AG09309 (cell line): ENCODE results near the gene PRRG2.
A peak's percentile ranks its signal among the peaks of the same experiment; 100 is the strongest.

Source experiments
- DNase-seq: peaks from one replicate; pipeline ENCODE4 v3.0.0-alpha.2; 2010; ENCODE audit warnings: low read depth
- H3K4me3 ChIP-seq: 2 replicates; pipeline ENCODE4 v1.5.1; 2011; ENCODE audit warnings: mild to moderate bottlenecking, low read depth, low read length, moderate library complexity; ENCODE audit not compliant: control insufficient read depth
- TF ChIP-seq, protein P1 (sequence below): IDR thresholded peaks from 2 replicates; pipeline ENCODE4 v1.5.1; 2011; ENCODE audit warnings: mild to moderate bottlenecking, low read depth, low read length, inconsistent platforms; ENCODE audit not compliant: insufficient read depth, control insufficient read depth; ENCODE audit errors: missing control alignments

Gene PRRG2

DNA sequence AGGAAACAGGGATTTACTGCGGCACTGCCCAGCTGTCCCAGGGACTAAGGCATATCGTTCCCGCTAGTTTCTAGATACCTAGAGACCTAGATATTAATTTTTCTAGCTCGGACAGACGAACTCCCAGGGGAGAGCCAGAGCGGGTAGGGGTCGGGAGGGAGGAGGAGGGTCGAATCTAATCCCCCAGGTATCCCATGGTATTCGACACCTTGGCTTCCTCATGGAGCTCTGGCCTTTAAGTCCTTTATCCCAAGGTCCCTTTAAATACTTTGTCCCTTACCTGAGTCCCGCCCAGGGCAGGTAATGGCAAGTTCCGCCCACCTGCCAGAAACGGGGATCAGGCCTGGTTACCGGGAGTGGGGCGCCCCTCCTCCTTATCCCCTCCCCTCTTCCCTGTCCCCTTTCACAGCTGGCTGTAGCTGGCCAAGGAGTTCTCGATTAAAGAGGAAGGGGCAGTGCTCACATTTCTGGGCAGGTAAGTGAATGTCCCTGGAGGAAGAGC, at the start of gene PRRG2:
TSS of gene PRRG2 (plus strand) at position 310 of the 502 bp plus-strand sequence. CDS start 1,904 bp downstream, outside the sequence.
- no peak for DNase-seq
- TF ChIP-seq, protein P1, sequence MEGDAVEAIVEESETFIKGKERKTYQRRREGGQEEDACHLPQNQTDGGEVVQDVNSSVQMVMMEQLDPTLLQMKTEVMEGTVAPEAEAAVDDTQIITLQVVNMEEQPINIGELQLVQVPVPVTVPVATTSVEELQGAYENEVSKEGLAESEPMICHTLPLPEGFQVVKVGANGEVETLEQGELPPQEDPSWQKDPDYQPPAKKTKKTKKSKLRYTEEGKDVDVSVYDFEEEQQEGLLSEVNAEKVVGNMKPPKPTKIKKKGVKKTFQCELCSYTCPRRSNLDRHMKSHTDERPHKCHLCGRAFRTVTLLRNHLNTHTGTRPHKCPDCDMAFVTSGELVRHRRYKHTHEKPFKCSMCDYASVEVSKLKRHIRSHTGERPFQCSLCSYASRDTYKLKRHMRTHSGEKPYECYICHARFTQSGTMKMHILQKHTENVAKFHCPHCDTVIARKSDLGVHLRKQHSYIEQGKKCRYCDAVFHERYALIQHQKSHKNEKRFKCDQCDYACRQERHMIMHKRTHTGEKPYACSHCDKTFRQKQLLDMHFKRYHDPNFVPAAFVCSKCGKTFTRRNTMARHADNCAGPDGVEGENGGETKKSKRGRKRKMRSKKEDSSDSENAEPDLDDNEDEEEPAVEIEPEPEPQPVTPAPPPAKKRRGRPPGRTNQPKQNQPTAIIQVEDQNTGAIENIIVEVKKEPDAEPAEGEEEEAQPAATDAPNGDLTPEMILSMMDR = no peak
- peak within 1 kb of the TSS; percentile 77 for H3K4me3 ChIP-seq

DNA sequence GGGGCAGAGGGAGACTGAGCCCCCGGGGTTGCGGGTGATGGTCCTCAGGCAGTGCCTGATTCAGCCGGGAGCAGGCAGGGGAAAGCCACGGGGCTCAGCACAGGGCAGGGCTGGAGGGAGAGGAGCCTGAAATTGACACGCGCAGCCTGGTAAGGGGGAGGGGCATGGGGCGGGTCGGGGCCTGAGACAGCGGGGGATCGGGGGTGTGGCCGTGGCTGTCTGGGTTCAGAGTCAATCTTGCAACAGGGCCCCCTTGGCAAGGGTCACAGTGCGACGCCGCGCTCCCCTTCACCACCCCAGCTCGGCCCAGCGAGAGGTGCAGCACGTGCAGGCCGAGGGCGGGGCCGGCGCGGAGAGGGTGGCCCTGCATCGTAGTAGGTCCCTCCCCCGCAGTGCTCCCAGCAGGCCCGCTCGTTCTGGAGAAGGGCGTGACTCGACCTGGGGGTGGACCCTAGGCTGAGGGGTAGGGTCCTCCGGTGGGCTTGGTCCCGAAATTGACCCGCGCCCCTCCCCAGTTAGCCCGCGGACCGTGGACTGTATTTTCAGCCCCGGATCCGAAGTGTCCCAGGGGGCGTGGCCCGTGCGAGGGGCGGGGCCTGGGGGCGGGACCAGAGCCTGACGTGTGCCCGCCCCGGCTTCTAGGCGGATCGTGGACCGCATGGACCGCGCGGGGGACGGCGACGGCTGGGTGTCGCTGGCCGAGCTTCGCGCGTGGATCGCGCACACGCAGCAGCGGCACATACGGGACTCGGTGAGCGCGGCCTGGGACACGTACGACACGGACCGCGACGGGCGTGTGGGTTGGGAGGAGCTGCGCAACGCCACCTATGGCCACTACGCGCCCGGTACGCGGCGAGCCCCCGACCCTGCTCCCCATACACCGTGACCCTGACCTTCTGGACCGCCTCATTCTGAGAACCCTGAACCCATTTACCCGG, 47.3 kb upstream of the PRRG2 start:
- DNase-seq = no peak
- peak overlapping the region; percentile 11 for H3K4me3 ChIP-seq
- TF ChIP-seq, protein P1 = no peak

DNA sequence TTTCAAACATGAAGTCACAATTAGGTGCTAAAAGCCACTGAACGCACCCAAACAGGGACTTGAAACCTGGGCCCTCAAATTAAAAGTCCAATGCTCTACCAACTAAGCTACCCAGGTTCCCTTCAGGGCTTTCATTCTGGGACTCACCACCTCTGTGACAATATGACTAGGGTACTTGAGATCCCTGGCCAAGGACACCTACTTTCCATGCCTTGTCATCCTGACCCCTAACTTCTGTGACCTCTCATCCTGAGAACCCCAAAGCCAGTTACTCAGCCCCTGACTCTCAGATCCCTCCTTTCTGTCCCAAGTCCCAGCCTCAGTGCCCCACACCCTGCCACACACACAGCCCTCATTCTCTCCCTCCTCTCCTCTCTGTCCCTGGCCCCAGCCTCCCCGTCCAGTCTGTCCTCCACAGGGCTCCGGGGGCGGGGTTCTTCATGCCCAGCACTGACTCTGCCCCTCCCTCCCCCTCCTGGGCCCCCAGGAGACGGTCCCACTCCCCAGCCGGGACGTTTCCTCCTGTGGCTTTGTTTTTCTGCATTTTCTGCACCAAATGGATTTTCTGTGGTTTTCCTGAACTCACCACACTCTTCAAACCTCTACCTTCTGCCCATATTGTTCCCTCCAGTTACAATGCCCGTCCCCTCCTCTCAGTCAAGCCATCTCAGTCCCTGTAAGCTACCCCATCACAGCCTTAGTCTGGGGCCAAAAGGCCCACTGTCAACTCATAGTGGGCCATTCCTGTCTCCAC, 46.3 kb upstream of the PRRG2 start:
- DNase-seq = no peak
- no peak overlapping the region for H3K4me3 ChIP-seq
- TF ChIP-seq, protein P1 = no peak

DNA sequence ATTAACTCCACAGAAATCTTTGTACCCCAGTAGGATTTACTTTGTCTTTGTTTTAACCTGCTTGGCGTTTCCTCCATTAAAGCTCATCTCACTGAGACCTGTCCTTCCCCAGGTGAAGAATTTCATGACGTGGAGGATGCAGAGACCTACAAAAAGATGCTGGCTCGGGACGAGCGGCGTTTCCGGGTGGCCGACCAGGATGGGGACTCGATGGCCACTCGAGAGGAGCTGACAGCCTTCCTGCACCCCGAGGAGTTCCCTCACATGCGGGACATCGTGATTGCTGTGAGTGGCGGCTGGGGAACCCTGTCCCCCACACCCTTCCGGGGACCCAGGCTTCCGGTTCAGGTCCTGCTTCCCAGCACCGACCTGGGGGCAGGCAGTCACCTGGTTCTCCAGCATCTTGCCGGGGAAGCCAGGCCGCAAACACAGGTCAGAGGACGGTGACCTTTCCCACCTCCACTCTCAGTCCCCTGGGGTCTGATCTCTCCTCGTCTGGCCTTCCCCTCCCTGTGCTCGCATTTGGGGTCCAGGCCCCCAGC, 44.1 kb upstream of the PRRG2 start:
- TF ChIP-seq, protein P1 = no peak
- no peak for DNase-seq
- no peak overlapping the region for H3K4me3 ChIP-seq

DNA sequence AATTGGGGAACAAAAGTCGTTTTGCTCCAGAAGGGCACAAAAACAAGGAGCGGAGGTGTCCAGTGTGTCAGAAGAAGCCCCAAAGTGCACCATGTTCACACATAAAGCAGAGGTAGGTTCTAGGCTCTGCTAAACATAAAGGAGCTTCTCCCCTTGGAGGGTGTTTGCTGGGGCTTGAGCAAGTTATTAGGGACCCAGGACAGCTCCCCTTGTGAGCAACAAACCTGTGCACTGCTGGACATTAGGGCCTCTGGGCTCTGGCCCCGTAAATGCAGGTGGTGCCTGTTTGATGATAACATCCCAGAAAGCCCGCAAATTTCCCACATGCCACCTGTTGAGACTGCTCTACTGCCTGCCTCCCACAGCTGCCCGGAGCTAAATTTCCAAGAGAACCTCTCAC, 42.5 kb upstream of the PRRG2 start:
- no peak overlapping the region for H3K4me3 ChIP-seq
- TF ChIP-seq, protein P1 = no peak
- no peak for DNase-seq

DNA sequence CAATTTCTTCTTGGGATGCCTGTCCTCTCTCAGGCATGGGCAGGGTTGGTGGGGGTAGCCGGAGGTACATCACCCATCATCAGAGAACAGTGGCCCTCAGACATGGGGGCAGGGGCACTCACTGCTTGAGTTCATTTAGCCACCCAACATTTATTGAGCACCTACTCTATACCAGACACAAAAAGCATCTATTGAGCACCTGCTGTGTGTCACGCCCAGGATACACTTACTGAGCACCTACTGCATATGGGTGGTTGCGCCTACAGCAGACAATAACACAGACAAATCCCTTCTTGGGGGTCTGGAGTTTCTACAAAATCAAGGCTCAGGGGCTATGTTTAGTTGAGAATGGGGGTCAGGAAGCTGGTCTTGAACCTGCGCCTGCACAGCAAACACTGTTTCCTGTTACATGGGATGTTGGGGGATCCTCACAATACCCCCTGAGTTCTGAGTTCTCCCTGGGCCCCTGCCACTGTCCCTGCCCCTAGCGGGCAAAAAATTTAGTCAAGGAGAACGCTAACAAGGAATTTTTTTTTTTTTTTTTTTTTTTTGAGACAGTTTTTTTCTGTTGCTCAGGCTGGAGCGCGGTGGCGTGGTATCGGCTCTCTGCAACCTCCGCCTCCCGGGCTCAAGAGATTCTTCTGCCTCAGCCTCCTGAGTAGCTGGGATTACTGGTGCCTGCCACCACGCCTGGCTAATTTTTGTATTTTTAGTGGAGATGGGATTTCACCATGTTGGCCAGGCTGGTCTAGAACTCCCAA, 41.7 kb upstream of the PRRG2 start:
- H3K4me3 ChIP-seq = no peak overlapping the region
- TF ChIP-seq, protein P1 = no peak
- DNase-seq = no peak
